HEK293 (cell line): ENCODE data around the gene SURF1.

ENCODE experiments used
- CTCF ChIA-PET: fragments of 350-600 bp; formaldehyde crosslinking; extraction: SDS; loops from one replicate; lab custom pipeline; 2021; ENCODE audit warnings: antibody characterized with exemption; lab: Yijun Ruan, JAX
- POLR2A ChIA-PET: fragments of 300-600 bp; formaldehyde crosslinking; extraction: SDS; loops from one replicate; lab custom pipeline; 2020; ENCODE audit warnings: antibody characterized with exemption, inconsistent platforms; lab: Yijun Ruan, JAX
- H3K27ac ChIP-seq: fragments of 200-500 bp; sonication (Bioruptor generic); 2 replicates; pipeline ENCODE4 v1.5.1; 2014; ENCODE audit warnings: low read depth, low read length, control low read depth, inconsistent platforms; ENCODE audit errors: extremely low read depth
- H3K36me3 ChIP-seq, 2 experiments: fragments of 200-500 bp in 1 of 2; sonication (Bioruptor generic) in 1 of 2; 1 replicate in 1 of 2; 2 replicates in 1 of 2; pipeline ENCODE4 v1.5.1; 2014 to 2017; ENCODE audit warnings: inconsistent platforms in 2 of 2, low read length in 2 of 2; ENCODE audit not compliant: control insufficient read depth in 2 of 2, insufficient read depth in 1 of 2
- H3K4me1 ChIP-seq: fragments of 200-500 bp; sonication (Bioruptor generic); 2 replicates; pipeline ENCODE4 v1.5.1; 2014; ENCODE audit warnings: mild to moderate bottlenecking, low read length, inconsistent platforms; ENCODE audit not compliant: control insufficient read depth, insufficient read depth
- H3K4me3 ChIP-seq: 2 replicates; pipeline ENCODE4 v1.5.1; 2011; ENCODE audit warnings: low read depth, mild to moderate bottlenecking, control low read depth, low read length, moderate library complexity
- H3K9me3 ChIP-seq: fragments of 200-500 bp; sonication (Bioruptor generic); 2 replicates; pipeline ENCODE4 v1.5.1; 2014; ENCODE audit warnings: low read depth, low read length, inconsistent platforms; ENCODE audit not compliant: control insufficient read depth, insufficient read depth
- EGR2 ChIP-seq: fragments of 450-650 bp; formaldehyde crosslinking; IDR thresholded peaks from 2 replicates; pipeline ENCODE4 v1.5.1; 2016; ENCODE audit warnings: low read depth, missing biosample characterization, missing genetic modification characterization
- GLIS2 ChIP-seq: fragments of 450-650 bp; formaldehyde crosslinking; IDR thresholded peaks from 2 replicates; pipeline ENCODE4 v1.5.1; 2016; ENCODE audit warnings: missing biosample characterization, missing genetic modification characterization
- HIC1 ChIP-seq: fragments of 450-650 bp; formaldehyde crosslinking; IDR thresholded peaks from 2 replicates; pipeline ENCODE4 v1.5.1; 2016; ENCODE audit warnings: missing biosample characterization, missing genetic modification characterization
- REST ChIP-seq: fragments of 450-650 bp; formaldehyde crosslinking; IDR thresholded peaks from 2 replicates; pipeline ENCODE4 v1.5.1; 2016; ENCODE audit warnings: missing biosample characterization, missing genetic modification characterization
- SP7 ChIP-seq: fragments of 450-650 bp; formaldehyde crosslinking; IDR thresholded peaks from 2 replicates; pipeline ENCODE4 v1.5.1; 2016; ENCODE audit warnings: missing biosample characterization, missing genetic modification characterization
- WT1 ChIP-seq: fragments of 450-650 bp; formaldehyde crosslinking; IDR thresholded peaks from 2 replicates; pipeline ENCODE4 v1.5.1; 2016; ENCODE audit warnings: missing biosample characterization, missing genetic modification characterization
- ZFHX2 ChIP-seq: fragments of 450-650 bp; formaldehyde crosslinking; conservative IDR thresholded peaks from 2 replicates; pipeline ENCODE4 v1.5.1; 2016; ENCODE audit warnings: missing biosample characterization, missing genetic modification characterization
- ZIC2 ChIP-seq: fragments of 450-650 bp; formaldehyde crosslinking; IDR thresholded peaks from 2 replicates; pipeline ENCODE4 v1.5.1; 2016; ENCODE audit warnings: missing biosample characterization, missing genetic modification characterization
- ZNF146 ChIP-seq: fragments of 450-650 bp; formaldehyde crosslinking; IDR thresholded peaks from 2 replicates; pipeline ENCODE4 v1.5.1; 2016; ENCODE audit warnings: missing biosample characterization, missing genetic modification characterization
- ZNF157 ChIP-seq: fragments of 450-650 bp; formaldehyde crosslinking; IDR thresholded peaks from 2 replicates; pipeline ENCODE4 v1.5.1; 2016; ENCODE audit warnings: missing biosample characterization, missing genetic modification characterization
- ZNF48 ChIP-seq: fragments of 450-650 bp; formaldehyde crosslinking; IDR thresholded peaks from 2 replicates; pipeline ENCODE4 v1.5.1; 2016; ENCODE audit warnings: missing biosample characterization, missing genetic modification characterization
- ZNF501 ChIP-seq: fragments of 450-650 bp; formaldehyde crosslinking; IDR thresholded peaks from 2 replicates; pipeline ENCODE4 v1.5.1; 2016; ENCODE audit warnings: missing biosample characterization, missing genetic modification characterization
- ZNF560 ChIP-seq: fragments of 450-650 bp; formaldehyde crosslinking; IDR thresholded peaks from 2 replicates; pipeline ENCODE4 v1.5.1; 2017; ENCODE audit warnings: missing biosample characterization, missing genetic modification characterization, borderline replicate concordance
- ZNF610 ChIP-seq: fragments of 450-650 bp; formaldehyde crosslinking; IDR thresholded peaks from 2 replicates; pipeline ENCODE4 v1.5.1; 2016; ENCODE audit warnings: missing biosample characterization, missing genetic modification characterization, borderline replicate concordance
- ZNF768 ChIP-seq: fragments of 450-650 bp; formaldehyde crosslinking; IDR thresholded peaks from 2 replicates; pipeline ENCODE4 v1.5.1; 2018; ENCODE audit warnings: missing biosample characterization, mild to moderate bottlenecking, missing genetic modification characterization
- ZNF777 ChIP-seq: fragments of 450-650 bp; formaldehyde crosslinking; IDR thresholded peaks from 2 replicates; pipeline ENCODE4 v1.5.1; 2017; ENCODE audit warnings: missing biosample characterization, missing genetic modification characterization, borderline replicate concordance
- ZNF792 ChIP-seq: fragments of 450-650 bp; formaldehyde crosslinking; IDR thresholded peaks from 2 replicates; pipeline ENCODE4 v1.5.1; 2016; ENCODE audit warnings: missing biosample characterization, missing genetic modification characterization
- TF ChIP-seq, protein P1 (sequence below): fragments of 450-650 bp; formaldehyde crosslinking; IDR thresholded peaks from 2 replicates; pipeline ENCODE4 v1.5.1; 2016; ENCODE audit warnings: missing biosample characterization, missing genetic modification characterization, borderline replicate concordance

The SURF1 gene

GRCh38 chr9:133386338-133386737, 30.1 kb upstream of the SURF1 start:
- H3K9me3 ChIP-seq, result no peaks in the 10 kb centered on the region
- H3K4me3 ChIP-seq, result no peak overlapping the region
- H3K4me1 ChIP-seq, result no peaks in the 10 kb centered on the region
- ChIA-PET POLR2A (interaction anchor here (1.4 kb wide), 1 partner anchor 13 kb away, joined by 3 read pairs; no protein-coding TSS in a partner anchor), CTCF (interaction anchor here (0.6 to 1.2 kb wide), 2 partner anchors 11 to 608 kb away, joined by 3 to 4 read pairs; no protein-coding TSS in a partner anchor)
- H3K36me3 ChIP-seq, result no peaks in the 10 kb centered on the region
- H3K27ac ChIP-seq, result no peak overlapping the region
- TF ChIP-seq HIC1 (tag by site-specific recombination), result no peak
- TF ChIP-seq ZNF792 (tag by site-specific recombination), result no peak
- TF ChIP-seq ZNF610, result no peak
- no peak for TF ChIP-seq ZNF501 (tag by site-specific recombination)
- no peak for TF ChIP-seq SP7 (tag by site-specific recombination)
- TF ChIP-seq ZNF777 (tag by site-specific recombination), result no peak
- TF ChIP-seq, all 188 proteins: peak for 0

GRCh38 chr9:133385452-133385851, 29.2 kb upstream of the SURF1 start:
- no peak for TF ChIP-seq GLIS2 (tag by site-specific recombination)
- no peak for TF ChIP-seq ZNF560 (tag by site-specific recombination)
- peak; percentile 76 for TF ChIP-seq ZFHX2 (tag by site-specific recombination)
- peak; percentile 72 for TF ChIP-seq EGR2 (tag by site-specific recombination)
- no peaks in the 10 kb centered on the region for H3K9me3 ChIP-seq
- ChIA-PET POLR2A (interaction anchor here (0.6 to 1.2 kb wide), 2 partner anchors 10 to 97 kb away, joined by 3 to 5 read pairs; no protein-coding TSS in a partner anchor), CTCF (no interaction called here)
- H3K4me3 ChIP-seq, result no peak overlapping the region
- no peaks in the 10 kb centered on the region for H3K4me1 ChIP-seq
- no peak overlapping the region for H3K27ac ChIP-seq
- H3K36me3 ChIP-seq, result no peaks in the 10 kb centered on the region

GRCh38 chr9:133384736-133385321, 28.5 kb upstream of the SURF1 start:
- POLR2A ChIA-PET, result interaction anchor here (1.2 kb wide), 1 partner anchor 10 kb away, joined by 3 read pairs; no protein-coding TSS in a partner anchor
- no peak for TF ChIP-seq WT1 (tag by site-specific recombination)
- no peak for TF ChIP-seq ZNF146 (tag by site-specific recombination)
- TF ChIP-seq ZNF157 (tag by site-specific recombination), result no peak
- TF ChIP-seq, protein P1, sequence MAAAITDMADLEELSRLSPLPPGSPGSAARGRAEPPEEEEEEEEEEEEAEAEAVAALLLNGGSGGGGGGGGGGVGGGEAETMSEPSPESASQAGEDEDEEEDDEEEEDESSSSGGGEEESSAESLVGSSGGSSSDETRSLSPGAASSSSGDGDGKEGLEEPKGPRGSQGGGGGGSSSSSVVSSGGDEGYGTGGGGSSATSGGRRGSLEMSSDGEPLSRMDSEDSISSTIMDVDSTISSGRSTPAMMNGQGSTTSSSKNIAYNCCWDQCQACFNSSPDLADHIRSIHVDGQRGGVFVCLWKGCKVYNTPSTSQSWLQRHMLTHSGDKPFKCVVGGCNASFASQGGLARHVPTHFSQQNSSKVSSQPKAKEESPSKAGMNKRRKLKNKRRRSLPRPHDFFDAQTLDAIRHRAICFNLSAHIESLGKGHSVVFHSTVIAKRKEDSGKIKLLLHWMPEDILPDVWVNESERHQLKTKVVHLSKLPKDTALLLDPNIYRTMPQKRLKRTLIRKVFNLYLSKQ (tag by site-specific recombination), result no peak
- TF ChIP-seq REST, result no peak
- no peak for TF ChIP-seq ZNF48
- TF ChIP-seq ZIC2 (tag by site-specific recombination), result no peak
- TF ChIP-seq ZNF768 (tag by site-specific recombination), result no peak
- Histone ChIP-seq H3K36me3 (no peaks in the 10 kb centered on the region), H3K4me1 (no peaks in the 10 kb centered on the region), H3K4me3 (no peak overlapping the region), H3K9me3 (no peaks in the 10 kb centered on the region), H3K27ac (no peak overlapping the region)
- CTCF ChIA-PET, result interaction anchor here (0.6 kb wide), 1 partner anchor 721 kb away, joined by 3 read pairs; no protein-coding TSS in a partner anchor
